HG03280 (cell line): Measurements from ENCODE around the gene CLIP3.

Source experiments
- ATAC-seq: cut with Tn5 transposase; IDR thresholded peaks from one replicate; pipeline ENCODE4 v1.9.1; 2021; ENCODE audit warnings: mild to moderate bottlenecking, moderate library complexity; ENCODE audit not compliant: unreplicated experiment

CLIP3 gene

DNA sequence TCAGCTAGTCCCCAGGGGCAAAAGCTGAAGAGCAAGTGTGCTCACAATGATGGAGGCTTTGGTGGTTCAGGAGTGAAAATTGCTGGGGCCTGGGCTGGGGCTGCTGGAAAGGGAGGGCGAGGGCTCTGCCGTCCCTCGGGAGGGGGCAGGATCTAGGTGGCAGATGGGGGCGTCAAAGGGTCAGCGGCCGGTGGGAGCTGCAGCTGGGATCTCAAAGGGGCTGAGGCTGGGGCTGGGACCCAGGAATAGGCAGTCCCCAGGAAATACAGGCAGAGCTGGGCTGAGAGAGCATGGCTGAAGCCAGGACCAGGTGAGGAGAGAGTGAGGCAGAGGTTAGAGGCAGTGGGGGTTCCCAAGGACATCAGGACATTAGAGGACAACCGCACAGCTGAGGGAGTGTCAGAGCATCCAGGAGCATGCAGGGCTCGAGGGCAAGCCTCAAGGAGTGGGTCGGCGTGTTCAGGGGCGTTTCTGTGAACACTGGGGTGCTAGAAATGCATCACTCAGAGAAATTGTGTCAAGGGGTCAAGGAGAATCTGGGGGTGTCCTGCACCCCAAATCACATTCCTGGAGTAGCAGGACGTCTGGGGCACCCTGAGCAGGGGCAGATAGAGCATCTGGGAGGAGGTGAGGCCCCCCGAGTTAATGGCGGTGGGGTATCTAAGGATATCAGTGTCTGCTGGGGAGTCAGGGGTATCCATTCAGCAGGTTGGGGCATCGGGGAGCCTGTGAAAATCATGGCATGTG is 22.9 kb downstream of the CLIP3 start:
- ATAC-seq: no peak

DNA sequence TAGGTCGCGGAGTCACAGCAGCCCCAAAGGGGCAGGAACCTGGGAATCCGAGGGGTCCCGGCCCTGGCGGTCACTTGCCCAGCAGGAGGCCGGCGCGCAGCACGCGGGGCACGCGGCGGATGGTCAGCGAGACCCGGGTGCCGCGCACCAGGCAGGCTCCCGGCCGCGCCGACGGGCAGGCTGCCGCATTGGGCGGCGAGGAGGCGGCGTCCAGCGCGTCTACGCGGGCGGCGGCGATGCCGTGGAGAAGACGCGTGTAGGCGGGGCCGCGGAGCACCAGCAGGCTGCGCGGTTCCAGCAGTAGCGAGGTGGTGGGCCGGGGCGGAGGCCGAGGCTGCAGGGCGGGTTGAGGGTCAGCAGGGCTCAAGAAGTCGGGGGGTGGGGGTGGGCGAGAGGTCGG is 23.5 kb downstream of the CLIP3 start:
- ATAC-seq: no peak

DNA sequence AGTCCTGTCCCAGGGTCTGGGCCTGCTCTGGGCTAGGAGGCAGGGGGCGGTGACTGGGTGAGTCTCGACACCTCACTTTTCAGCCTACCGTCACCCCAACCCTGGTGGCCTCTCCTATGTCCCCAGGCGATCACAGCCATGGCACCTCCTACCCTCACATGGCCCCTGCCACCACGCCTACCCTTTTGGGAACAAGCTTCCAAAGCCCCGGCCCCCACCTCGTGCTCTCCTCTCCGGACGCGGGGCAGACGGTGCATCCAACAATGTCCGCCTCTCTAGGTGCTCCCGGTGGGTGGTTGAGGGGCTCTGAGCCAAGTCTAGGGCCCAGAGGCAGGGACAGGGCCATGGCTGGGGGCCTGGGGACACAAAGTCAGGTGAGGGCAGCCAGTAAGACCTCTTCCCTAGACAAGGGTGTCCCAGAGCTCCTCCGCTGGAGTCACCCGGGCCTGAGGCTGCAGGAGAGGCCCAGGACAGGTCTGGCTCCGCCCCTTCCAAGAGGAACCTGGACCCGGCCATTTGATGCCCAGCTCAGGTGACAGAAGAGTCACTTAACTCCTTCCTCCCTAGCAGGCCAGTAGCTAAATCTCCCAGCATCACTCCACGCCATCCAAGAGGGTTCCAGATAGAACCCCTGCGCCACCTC is 24.2 kb downstream of the CLIP3 start, which contains the start of gene SYNE4:
TSS of gene SYNE4 (minus strand) at position 478 of the 643 bp plus-strand sequence. CDS start at position 346, 132 bp downstream.
- ATAC-seq: no peak

DNA sequence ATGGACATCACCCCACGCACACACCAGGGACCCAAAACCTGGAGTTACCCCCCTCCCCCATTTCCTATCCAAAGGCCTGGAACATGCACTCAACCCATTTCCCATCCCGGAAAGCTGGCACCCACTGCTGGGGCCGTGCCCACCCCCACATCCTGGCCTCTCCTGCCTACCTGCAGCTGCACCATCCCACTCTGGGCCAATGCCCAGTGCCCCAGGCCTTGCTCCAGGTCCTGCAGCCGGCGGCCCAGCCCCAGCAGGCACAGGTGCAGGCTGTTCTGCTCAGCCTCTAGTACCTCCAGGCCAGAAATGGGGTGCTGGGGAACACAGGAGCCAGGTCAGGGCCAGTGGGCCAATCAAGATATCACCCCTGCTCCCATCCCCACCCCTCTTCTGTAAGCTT is 25.7 kb downstream of the CLIP3 start:
- no peak for ATAC-seq

DNA sequence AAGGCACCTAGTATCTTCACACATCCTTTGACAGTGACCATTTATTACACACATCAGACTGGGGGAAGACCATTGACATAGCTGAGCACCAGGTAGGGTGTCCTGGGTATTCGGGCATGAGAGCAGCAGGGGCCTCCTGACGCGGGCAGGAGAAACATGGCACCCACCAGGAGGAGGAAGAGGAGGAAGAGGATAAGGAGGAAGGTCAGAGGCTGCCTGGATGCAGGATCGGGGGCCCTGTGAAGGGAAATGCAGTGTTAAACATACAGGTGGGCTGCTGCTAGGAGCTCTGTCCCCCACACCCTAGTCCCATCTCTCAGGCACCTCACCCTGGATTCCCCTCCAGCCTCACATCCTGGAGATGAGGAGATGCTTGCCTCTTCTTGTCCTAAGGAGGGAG is 29.4 kb downstream of the CLIP3 start:
- no peak for ATAC-seq

DNA sequence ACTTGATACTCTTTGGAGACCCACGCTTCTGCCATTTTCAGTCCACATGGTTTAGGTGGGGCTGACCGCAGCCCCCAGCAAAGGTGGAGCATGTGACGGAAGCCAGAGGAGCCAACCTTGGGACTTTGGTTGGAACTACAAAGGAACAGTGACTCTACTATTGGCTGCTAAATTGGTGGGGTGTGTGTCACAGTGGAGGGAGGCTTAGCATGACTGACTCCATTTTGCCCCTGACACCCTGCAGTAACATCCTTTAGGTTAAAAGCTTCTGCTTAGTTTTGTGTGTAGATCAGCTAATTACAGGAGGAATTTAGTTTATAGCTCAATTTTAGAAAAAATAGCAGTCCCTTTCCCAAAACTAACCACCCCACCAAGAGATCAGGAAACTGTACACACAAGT is 31.1 kb downstream of the CLIP3 start:
- ATAC-seq: no peak

DNA sequence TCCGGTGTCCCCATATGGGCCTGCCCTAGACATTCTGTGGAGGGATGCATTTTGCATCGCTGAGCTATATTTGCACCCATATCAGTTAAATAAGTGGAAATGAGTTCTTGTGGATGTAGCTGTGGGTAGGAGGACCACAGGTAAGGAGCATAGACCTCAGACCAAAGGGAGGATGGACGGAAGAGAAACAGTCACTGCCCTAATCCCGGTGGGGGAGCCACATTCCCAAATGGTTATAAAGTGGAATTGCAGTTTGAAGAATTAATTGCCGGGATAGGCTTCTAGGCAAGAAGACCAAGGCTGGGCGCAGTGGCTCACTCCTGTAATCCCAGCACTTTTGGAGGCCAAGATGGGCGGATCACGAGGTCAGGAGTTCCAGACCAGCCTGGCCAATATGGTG is 35.9 kb downstream of the CLIP3 start:
- ATAC-seq: no peak

DNA sequence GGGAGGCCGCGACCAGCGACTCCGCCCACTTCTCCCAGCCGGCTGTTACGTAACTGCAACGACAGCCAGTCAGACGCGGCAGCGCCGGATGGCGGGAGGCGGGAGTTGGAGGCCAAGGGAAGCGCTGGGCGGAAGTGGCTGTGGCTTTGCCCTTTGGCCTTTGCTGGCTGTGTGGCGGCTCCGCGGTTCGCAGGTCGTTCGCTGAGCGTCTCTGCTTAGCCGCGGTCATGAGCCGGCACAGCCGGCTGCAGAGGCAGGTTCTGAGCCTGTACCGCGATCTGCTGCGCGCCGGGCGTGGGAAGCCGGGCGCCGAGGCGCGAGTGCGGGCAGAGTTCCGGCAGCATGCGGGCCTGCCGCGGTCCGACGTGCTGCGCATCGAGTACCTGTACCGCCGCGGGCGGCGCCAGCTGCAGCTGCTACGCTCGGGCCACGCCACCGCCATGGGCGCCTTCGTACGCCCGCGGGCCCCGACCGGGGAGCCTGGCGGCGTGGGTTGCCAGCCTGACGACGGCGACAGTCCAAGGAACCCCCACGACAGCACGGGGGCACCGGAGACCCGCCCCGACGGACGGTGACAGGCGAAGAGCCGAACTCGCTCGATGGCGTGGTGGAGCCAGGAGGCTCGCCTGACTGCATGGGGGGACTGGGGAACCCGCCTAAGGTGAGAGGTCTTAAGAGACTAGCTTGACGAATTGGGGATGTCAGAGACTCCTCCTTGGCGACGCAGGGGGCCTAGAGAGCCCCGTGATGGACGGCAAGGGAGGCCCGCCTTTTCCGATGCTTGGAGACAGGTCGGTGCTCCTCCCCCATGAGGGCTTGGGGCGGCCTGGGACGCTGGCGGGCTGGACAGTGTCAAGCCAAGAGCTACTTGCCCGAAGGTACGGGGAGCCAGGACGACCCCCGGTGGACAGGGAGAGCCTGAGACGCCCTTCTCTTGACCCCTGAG is 37.4 kb downstream of the CLIP3 start, which contains the start of gene SDHAF1:
TSS of gene SDHAF1 (plus strand) at position 141 of the 946 bp plus-strand sequence. CDS start at position 228, 87 bp downstream.
- peak; percentile 88 for ATAC-seq

DNA sequence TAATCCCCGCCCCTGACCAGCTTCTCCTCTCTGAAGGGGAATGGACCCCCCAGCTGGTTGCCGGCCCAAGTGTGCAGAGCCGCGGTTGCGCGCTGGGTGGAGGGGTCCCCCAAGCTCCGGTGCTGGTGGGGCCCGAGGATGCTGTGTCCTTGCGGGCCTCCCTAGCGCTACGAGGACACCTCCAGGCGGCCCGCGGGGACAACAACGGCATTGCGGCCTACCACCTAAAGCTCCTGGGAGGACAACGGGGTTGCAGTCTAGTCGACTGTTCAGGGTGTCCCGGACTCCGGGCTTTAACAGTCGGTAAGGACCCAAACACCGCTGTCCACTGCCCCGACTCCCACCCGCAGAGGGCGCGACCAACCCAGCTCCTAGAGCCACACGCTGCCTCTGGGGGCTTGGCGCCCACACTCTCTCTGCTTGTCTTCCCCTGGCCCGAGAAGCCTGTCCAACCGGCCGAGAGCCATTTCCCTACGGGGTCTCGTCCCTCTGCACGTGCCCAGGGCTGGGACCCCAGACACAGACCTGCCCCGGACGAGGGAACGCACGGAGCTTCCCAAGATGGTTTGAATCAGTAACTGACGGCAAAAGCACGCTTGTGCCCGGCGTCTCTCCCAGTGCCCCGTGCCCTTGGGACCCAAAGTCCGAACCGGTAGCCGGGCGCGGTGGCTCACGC is 38.6 kb downstream of the CLIP3 start:
- ATAC-seq: no peak

DNA sequence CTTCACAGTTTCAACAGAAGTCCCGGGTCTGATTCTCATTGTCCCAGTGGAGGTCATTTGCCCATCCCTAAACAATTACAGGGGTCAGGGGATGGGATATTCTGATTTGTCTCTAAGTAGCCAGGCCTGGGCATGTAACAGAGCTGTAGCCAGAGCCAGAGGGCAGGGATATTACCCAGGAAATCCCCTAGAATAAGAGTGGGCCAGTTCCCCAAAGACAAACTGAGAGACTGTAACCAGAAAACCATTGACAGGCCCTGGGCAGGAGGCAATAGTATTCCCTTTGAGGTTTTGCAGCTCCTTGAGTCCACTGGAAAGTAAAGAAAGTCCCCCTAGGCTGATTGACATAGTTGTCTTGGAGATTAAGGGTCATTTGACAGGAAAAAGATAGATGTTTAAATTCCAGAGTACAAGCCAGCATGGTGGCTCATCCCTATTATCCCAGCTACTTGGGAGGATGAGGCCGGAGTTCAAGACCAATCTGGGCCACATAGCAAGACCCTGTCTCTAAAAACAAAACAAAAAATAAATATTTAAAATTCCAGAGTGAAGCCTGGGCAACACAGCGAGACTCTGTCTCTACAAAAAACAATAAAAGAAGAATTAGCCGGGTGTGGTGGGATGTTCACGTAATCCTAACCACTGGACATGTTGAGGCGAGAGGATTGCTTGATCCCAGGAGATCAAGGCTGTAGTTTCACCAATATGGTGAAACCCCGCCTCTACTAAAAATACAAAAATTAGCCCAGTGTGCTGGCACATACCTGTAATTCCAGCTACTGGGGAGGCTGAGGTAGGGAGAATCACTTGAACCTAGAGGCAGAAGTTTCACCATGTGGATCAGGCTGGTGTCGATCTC is 39.5 kb downstream of the CLIP3 start:
- no peak for ATAC-seq

DNA sequence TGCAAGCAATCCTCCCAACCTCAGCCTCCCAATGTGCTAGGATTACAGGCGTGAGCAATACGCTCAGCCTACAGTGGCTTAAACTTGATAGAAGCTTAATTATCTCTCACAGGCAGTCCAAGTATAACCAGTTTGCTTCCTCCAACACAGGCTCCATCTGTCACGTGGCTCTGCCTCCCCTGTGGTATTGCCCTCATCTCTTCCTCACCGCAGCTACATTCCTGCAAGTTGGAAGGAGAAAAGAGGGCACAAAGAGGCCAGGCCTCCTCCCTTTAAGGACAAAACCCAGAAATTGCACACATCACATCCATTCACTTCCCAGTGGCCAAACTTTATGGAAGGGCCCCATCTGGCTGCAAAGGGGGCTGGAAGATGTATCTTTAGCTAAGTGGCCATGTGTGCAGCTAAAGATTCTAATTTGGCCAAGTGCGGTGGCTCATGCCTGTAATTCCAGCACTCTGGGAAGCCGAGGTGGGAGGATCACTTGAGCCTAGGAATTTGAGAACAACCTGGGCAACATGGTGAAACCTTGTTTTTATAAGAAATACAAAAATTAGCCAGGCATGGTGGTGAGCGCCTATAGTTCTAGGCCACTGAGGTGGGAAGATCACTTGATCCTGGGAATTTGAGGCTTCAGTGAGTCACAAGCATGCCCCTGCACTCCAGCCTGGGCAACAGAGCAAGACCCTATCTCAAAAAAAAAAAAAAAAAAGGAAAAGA is 40.8 kb downstream of the CLIP3 start:
- ATAC-seq: no peak

DNA sequence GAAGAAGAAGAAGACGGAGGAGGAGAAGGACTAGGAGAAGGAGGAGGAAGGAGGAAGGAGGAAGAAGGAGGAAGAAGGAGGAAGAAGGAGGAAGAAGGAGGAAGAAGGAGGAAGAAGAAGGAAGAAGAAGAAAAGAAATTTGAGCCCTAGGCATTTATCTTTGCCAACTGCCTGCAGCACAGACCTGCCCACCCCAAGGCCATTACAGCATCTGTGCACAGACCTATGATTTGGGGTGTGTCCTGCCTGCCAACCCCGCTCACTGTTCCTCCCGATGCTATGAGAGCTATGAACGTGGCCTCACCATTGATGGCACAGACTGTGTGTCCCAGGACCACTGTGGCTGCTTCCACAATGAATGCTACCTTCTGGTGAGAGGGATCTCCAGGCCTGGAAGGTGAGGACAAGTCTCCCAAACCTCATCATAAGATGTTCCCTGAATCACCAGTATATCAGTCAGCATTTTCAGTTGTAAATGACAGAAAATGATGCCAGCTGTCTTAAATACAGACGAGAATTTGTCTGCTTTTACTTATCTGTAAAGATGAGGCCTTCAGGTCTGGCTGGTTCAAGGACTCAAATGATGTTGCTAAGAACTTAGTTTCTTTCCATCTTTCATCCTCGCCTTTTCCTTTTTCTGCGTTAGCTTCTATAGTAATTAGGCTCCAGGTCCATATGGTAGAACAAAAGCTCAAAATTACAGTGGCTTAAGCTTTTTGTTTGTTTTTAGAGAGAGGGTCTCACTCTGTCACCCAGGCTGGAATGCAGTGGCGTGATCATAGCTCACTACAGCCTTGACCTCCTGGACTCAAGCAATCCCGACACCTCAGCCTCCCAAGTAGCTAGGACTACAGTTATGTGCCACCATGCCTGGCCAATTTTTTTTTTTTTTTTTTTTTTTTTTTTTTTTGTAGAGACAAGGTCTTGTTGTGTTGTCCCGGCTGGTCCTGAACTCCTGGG is 41.6 kb downstream of the CLIP3 start:
- ATAC-seq: no peak

DNA sequence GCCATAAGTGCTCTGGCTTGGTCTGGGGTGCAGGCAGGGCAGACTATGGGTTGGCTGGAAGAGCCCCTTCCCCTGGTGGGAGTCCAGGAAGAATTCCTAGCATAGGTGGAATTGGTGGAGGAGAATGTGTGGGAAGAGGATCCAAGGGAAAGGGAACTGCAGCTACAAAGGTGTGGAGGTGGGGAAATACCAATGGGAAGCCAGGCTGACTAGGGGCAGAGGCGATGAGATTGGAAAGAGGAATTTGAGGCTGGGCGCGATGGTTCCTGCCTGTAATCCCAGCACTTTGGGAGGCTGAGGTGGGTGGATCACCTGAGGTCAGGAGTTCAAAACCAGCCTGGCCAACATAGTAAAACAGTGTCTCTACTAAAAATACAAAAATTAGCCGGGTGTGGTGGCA is 42.5 kb downstream of the CLIP3 start:
- no peak for ATAC-seq

DNA sequence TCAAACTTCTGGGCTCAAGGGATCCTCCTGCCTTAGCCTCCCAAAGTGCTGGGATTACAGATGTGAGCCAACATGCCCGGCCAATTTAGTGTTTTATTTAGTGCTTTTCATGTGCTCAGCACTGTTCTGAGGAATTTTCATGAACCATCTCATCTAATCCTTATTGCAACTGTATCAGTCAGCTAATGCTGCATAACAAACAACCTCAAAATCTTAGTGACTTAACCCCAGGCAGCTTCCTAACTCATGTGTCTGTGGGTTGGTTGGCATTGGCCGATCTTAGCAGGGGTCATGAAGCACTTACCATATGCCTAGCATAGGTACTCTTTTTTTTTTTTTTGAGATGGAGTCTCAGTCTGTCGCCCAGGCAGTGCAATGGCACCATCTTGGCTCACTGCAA is 43.8 kb downstream of the CLIP3 start:
- no peak for ATAC-seq

DNA sequence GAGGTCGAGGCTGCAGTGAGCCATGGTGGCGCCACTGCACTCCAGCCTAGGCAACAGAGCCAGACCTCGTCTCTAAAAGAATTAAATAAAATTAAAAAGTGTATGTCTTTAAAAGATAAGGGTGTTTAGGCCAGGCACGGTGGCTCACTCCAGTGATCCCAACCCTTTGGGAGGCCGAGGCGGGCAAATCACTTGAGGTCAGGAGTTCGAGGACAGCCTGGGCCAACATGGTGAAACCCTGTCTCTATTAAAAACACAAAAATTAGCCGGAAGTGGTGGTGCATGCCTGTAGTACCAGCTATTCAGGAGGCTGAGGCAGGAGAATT is 45.1 kb downstream of the CLIP3 start:
- no peak for ATAC-seq

DNA sequence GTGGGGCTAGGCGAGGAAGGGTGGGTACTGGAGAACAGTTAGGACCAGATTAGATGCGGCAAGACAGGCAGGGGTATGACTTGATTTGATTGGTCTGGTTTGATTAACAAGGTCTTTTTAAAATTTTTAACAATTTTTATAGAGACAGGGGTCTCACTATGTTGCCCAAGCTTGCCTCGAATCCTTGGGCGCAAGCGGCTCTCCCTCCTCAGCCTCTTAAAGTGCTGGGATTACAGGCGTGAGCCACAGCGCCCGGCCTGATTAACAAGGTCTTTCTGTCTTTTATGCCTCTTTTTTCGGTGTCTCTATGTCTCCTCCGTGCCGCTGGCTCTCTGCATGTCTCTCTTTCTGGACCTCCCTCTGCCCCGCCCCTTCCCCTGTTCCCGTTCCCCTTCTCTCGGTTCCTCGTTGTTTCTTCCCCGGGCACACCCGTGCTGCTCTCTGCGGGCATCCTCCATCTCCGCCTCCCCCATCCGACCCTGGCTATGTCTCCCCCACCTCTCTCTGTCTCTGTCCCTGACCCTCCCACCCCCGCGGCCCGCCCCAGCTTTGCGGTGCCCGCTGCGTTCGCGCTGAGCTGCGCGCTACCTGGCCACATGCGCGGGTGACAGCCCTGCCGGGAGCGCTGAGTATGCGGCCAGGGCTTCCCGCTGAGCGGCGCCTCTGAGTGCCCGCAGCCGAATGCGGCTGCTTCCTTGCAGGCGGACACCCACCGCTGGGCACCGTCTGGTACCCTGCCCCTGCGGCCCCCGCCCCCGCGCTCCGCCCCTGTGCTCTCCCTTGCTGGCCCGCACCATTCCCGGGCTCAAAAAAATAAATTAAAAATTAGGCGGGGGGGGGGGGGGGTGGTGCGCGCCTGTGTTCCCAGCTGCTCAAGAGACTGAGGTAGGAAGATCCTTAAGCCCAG is 45.8 kb downstream of the CLIP3 start:
- ATAC-seq: no peak

DNA sequence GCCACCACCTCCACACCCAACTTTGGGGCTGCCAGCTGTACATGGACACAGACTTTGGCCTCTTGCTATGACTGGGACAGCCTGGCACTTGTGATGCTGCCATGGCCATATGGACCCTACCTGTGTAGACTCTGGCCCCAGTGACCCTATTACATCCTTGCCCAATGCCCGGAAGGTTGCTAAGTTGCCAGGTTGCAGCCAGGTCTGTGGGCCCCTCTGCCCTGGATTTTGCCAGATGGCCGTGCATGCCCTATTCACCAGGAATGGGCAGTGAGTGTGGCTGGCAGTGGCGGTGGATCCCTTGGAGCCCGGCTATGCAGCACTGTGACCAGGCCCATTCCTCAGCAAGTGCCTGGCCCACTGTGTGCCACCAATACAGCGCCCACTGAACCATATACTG is 46.6 kb downstream of the CLIP3 start:
- no peak for ATAC-seq
